SU-DHL-6 (cell line): ENCODE results near the gene ANKRD33.

Experiments
- H2AFZ ChIP-seq: fragments of 200-600 bp; sonication (generic); 2 replicates; pipeline ENCODE4 v1.6.1; 2014; ENCODE audit warnings: low read depth, mild to moderate bottlenecking, moderate library complexity, mixed read lengths, antibody characterized with exemption, low read length; ENCODE audit not compliant: severe bottlenecking
- H3F3A ChIP-seq: fragments of 200-600 bp; shearing (Covaris generic); 2 replicates; pipeline ENCODE4 v1.6.0; 2016; ENCODE audit warnings: antibody characterized with exemption, mild to moderate bottlenecking; ENCODE audit not compliant: insufficient read depth
- H3K27ac ChIP-seq: fragments of 200-600 bp; sonication (generic); 2 replicates; pipeline ENCODE4 v1.5.1; 2016; ENCODE audit warnings: low read depth, mild to moderate bottlenecking, low read length, moderate library complexity, mixed read lengths
- H3K27me3 ChIP-seq: fragments of 200-600 bp; sonication (generic), shearing (Covaris generic); 2 replicates; pipeline ENCODE4 v1.6.0; 2014; ENCODE audit warnings: mild to moderate bottlenecking, low read length
- H3K36me3 ChIP-seq: fragments of 200-600 bp; sonication (generic); 2 replicates; pipeline ENCODE4 v1.6.1; 2014; ENCODE audit warnings: mild to moderate bottlenecking, low read length, mixed read lengths
- H3K4me2 ChIP-seq: fragments of 300-600, 200-600 bp; shearing (Covaris generic), sonication (generic); 2 replicates; pipeline ENCODE4 v1.6.0; 2014; ENCODE audit warnings: low read length, low read depth, mild to moderate bottlenecking; ENCODE audit not compliant: poor library complexity, severe bottlenecking
- H3K4me3 ChIP-seq: fragments of 200-600 bp; sonication (generic); 2 replicates; pipeline ENCODE4 v1.5.1; 2014; ENCODE audit warnings: antibody characterized with exemption, low read length, mild to moderate bottlenecking, mixed read lengths; ENCODE audit not compliant: insufficient read depth, poor library complexity, severe bottlenecking
- H3K79me2 ChIP-seq: fragments of 200-600 bp; sonication (generic); 2 replicates; pipeline ENCODE4 v1.6.1; 2014; ENCODE audit warnings: mild to moderate bottlenecking, low read length, moderate library complexity; ENCODE audit not compliant: insufficient read depth
- H3K9ac ChIP-seq: fragments of 200-600 bp; sonication (generic); 2 replicates; pipeline ENCODE4 v1.7.0; 2014; ENCODE audit warnings: mild to moderate bottlenecking, low read length
- H3K9me2 ChIP-seq: fragments of 200-600 bp; sonication (generic); replicated peaks from 2 replicates; pipeline ENCODE4 v1.6.1; 2014; ENCODE audit warnings: low read length; ENCODE audit not compliant: insufficient read depth
- H3K9me3 ChIP-seq: fragments of 200-600 bp; sonication (generic); 2 replicates; pipeline ENCODE4 v1.6.1; 2014; ENCODE audit warnings: low read length, mixed read lengths; ENCODE audit not compliant: insufficient read depth
- H4K20me1 ChIP-seq: fragments of 200-600 bp; sonication (generic); 2 replicates; pipeline ENCODE4 v1.6.1; 2014; ENCODE audit warnings: low read depth, mild to moderate bottlenecking, antibody characterized with exemption, low read length, moderate library complexity, mixed read lengths
- EZH2phosphoT487 ChIP-seq: fragments of 200-600 bp; sonication (generic), shearing (Covaris generic); conservative IDR thresholded peaks from 2 replicates; pipeline ENCODE4 v1.6.1; 2018; ENCODE audit warnings: mild to moderate bottlenecking, antibody characterized with exemption, low read length, moderate library complexity, mixed read lengths
- TF ChIP-seq, protein P1 (sequence below): fragments of 200-600 bp; sonication (generic); IDR thresholded peaks from one replicate; pipeline ENCODE4 v1.5.1; 2017; ENCODE audit warnings: antibody characterized with exemption, mild to moderate bottlenecking, low read length, moderate library complexity; ENCODE audit not compliant: insufficient read depth, poor library complexity, severe bottlenecking

ANKRD33 gene

DNA sequence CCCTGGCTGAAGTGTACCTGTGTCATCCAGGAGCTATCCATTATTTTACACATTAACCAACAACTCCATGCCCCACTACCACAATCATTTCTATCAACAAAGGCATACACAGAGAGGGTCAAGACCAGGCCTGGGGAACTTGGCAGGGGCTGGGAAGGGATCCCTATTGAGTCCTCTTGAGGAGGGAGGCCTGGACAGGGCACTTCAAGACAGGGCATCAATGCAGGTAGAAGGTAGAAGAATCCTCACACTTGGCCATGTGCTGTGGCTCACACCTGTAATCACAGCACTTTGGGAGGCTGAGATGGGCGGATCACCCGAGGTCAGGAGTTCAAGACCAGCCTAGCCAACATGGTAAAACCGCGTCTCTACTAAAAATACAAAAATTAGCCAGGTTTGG, 13.4 kb upstream of the ANKRD33 start:
- H3K79me2 ChIP-seq: no peaks in the 10 kb centered on the region
- no peak overlapping the region for H3K9ac ChIP-seq
- H3K27ac ChIP-seq: no peak overlapping the region
- H3K36me3 ChIP-seq: no peaks in the 10 kb centered on the region
- TF ChIP-seq, protein P1, sequence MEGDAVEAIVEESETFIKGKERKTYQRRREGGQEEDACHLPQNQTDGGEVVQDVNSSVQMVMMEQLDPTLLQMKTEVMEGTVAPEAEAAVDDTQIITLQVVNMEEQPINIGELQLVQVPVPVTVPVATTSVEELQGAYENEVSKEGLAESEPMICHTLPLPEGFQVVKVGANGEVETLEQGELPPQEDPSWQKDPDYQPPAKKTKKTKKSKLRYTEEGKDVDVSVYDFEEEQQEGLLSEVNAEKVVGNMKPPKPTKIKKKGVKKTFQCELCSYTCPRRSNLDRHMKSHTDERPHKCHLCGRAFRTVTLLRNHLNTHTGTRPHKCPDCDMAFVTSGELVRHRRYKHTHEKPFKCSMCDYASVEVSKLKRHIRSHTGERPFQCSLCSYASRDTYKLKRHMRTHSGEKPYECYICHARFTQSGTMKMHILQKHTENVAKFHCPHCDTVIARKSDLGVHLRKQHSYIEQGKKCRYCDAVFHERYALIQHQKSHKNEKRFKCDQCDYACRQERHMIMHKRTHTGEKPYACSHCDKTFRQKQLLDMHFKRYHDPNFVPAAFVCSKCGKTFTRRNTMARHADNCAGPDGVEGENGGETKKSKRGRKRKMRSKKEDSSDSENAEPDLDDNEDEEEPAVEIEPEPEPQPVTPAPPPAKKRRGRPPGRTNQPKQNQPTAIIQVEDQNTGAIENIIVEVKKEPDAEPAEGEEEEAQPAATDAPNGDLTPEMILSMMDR: no peak
- TF ChIP-seq EZH2phosphoT487: no peak
- no peaks in the 10 kb centered on the region for H3K9me3 ChIP-seq
- H3F3A ChIP-seq: no peaks in the 10 kb centered on the region
- no peaks in the 10 kb centered on the region for H3K9me2 ChIP-seq
- H3K4me2 ChIP-seq: no peak overlapping the region
- no peaks in the 10 kb centered on the region for H4K20me1 ChIP-seq
- H3K4me3 ChIP-seq: no peak overlapping the region
- H2AFZ ChIP-seq: no peak overlapping the region
- H3K27me3 ChIP-seq: no peaks in the 10 kb centered on the region

DNA sequence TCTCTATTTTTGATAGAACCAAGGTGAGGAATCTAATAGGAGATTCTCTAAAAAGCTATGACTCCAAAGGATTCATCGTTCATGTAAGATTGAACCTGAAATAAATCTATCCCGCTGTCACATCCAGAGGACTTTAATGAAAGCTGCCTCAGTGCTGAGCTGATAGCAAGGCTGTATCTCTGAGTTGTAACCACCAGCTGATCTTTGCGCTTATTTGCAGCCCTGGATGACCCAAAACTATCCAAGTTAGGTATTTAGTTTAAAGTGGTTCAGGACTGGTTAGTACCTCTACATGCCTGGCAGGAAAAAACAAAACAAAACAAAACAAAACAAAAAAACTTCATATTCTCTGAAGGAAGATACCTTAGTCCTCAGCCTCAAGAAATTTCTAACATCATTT, 8.8 kb upstream of the ANKRD33 start:
- no peaks in the 10 kb centered on the region for H4K20me1 ChIP-seq
- no peak overlapping the region for H3K4me2 ChIP-seq
- H3K36me3 ChIP-seq: no peaks in the 10 kb centered on the region
- H3K27ac ChIP-seq: no peak overlapping the region
- no peak overlapping the region for H2AFZ ChIP-seq
- H3K9me3 ChIP-seq: no peaks in the 10 kb centered on the region
- H3K9ac ChIP-seq: no peak overlapping the region
- no peaks in the 10 kb centered on the region for H3K9me2 ChIP-seq
- no peaks in the 10 kb centered on the region for H3K79me2 ChIP-seq
- TF ChIP-seq, protein P1: no peak
- no peak for TF ChIP-seq EZH2phosphoT487
- H3F3A ChIP-seq: no peaks in the 10 kb centered on the region
- H3K4me3 ChIP-seq: no peak overlapping the region
- no peaks in the 10 kb centered on the region for H3K27me3 ChIP-seq

DNA sequence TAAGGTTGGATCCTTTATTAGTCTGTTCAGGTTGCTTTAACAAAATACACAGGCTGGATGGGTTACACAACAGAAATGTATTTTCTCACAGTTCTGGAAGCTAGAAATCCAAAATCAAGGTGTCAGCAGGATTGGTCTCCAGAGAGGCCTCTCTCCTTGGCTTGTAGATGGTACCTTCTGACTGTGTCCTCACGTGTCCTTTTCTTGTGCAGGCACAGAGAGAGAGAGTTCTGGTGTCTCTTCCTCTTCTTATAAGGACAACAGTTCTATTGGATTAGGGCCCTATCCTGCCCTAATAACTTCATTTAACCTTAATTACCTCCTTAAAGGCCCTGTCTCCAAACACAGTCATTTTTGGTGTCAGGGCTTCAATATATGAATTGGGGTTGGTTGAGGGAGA, 4.6 kb upstream of the ANKRD33 start:
- Histone ChIP-seq H3K4me3 (no peak overlapping the region), H3K27ac (no peak overlapping the region), H3K27me3 (no peaks in the 10 kb centered on the region), H2AFZ (no peak overlapping the region), H4K20me1 (no peaks in the 10 kb centered on the region), H3K4me2 (no peak overlapping the region), H3F3A (no peaks in the 10 kb centered on the region), H3K9ac (no peak overlapping the region), H3K9me3 (no peaks in the 10 kb centered on the region), H3K9me2 (no peaks in the 10 kb centered on the region), H3K79me2 (no peaks in the 10 kb centered on the region), H3K36me3 (no peaks in the 10 kb centered on the region)
- no peak for TF ChIP-seq EZH2phosphoT487
- TF ChIP-seq, protein P1: no peak
